OCI-LY1 (cell line): ENCODE measurements around the gene ADGRG2.

Source experiments
- H2AFZ ChIP-seq: fragments of 200-600 bp; sonication (generic), shearing (Covaris generic); 2 replicates; pipeline ENCODE4 v1.6.0; 2014; ENCODE audit warnings: antibody characterized with exemption, mild to moderate bottlenecking, low read length
- H3F3A ChIP-seq: fragments of 200-600 bp; sonication (generic), shearing (Covaris generic); 2 replicates; pipeline ENCODE4 v1.6.0; 2014; ENCODE audit warnings: mild to moderate bottlenecking, antibody characterized with exemption, low read length, moderate library complexity; ENCODE audit not compliant: insufficient read depth
- H3K27ac ChIP-seq: fragments of 200-600 bp; sonication (generic); 2 replicates; pipeline ENCODE4 v1.5.1; 2014; ENCODE audit warnings: low read length, mixed run types, mild to moderate bottlenecking, low read depth; ENCODE audit not compliant: poor library complexity, severe bottlenecking
- H3K27me3 ChIP-seq: fragments of 200-600 bp; sonication (generic); 2 replicates; pipeline ENCODE4 v1.6.0; 2014; ENCODE audit warnings: antibody characterized with exemption, mild to moderate bottlenecking, low read length, moderate library complexity; ENCODE audit not compliant: insufficient read depth
- H3K36me3 ChIP-seq: fragments of 200-600 bp; sonication (generic); 2 replicates; pipeline ENCODE4 v1.6.1; 2014; ENCODE audit warnings: mild to moderate bottlenecking, antibody characterized with exemption, low read length, moderate library complexity, mixed read lengths; ENCODE audit not compliant: insufficient read depth
- H3K4me1 ChIP-seq: fragments of 200-600 bp; sonication (generic); 2 replicates; pipeline ENCODE4 v1.5.1; 2014; ENCODE audit warnings: mild to moderate bottlenecking, low read length, moderate library complexity; ENCODE audit not compliant: insufficient read depth, severe bottlenecking
- H3K4me2 ChIP-seq: fragments of 200-600 bp; sonication (generic), shearing (Covaris generic); 2 replicates; pipeline ENCODE4 v1.6.1; 2014; ENCODE audit warnings: low read length
- H3K4me3 ChIP-seq: fragments of 200-600 bp; sonication (generic); 2 replicates; pipeline ENCODE4 v1.5.1; 2014; ENCODE audit warnings: low read length, low read depth, mild to moderate bottlenecking, mixed read lengths; ENCODE audit not compliant: poor library complexity, severe bottlenecking
- H3K79me2 ChIP-seq: fragments of 200-600 bp; shearing (Covaris generic); 2 replicates; pipeline ENCODE4 v1.6.1; 2016; ENCODE audit warnings: mixed run types, low read length, mixed read lengths; ENCODE audit not compliant: insufficient read depth
- H3K9ac ChIP-seq: fragments of 200-600 bp; sonication (generic), shearing (Covaris generic); 2 replicates; pipeline ENCODE4 v1.6.1; 2014; ENCODE audit warnings: mild to moderate bottlenecking, low read length, mixed read lengths
- H3K9me2 ChIP-seq: fragments of 200-600 bp; sonication (generic), shearing (Covaris generic); 2 replicates; pipeline ENCODE4 v1.6.1; 2014; ENCODE audit warnings: low read depth, mild to moderate bottlenecking, low read length, mixed read lengths
- H3K9me3 ChIP-seq: fragments of 200-600 bp; shearing (Covaris generic); 2 replicates; pipeline ENCODE4 v1.6.1; 2014; ENCODE audit warnings: low read length, mixed read lengths
- H4K20me1 ChIP-seq: fragments of 200-600 bp; sonication (generic), shearing (Covaris generic); 2 replicates; pipeline ENCODE4 v1.6.0; 2016; ENCODE audit warnings: mild to moderate bottlenecking, low read length; ENCODE audit not compliant: insufficient read depth
- CTCF ChIP-seq: fragments of 200-600 bp; sonication (generic), shearing (Covaris generic); IDR thresholded peaks from 2 replicates; pipeline ENCODE4 v1.5.1; 2017; ENCODE audit warnings: mild to moderate bottlenecking, antibody characterized with exemption, low read length, moderate library complexity, mixed read lengths
- EZH2 ChIP-seq: fragments of 200-600 bp; sonication (generic), shearing (Covaris generic); IDR thresholded peaks from 2 replicates; pipeline ENCODE4 v1.8.0; 2017; ENCODE audit warnings: borderline replicate concordance, mixed run types, mild to moderate bottlenecking, antibody characterized with exemption, low read length, moderate library complexity, mixed read lengths

ADGRG2 gene

DNA sequence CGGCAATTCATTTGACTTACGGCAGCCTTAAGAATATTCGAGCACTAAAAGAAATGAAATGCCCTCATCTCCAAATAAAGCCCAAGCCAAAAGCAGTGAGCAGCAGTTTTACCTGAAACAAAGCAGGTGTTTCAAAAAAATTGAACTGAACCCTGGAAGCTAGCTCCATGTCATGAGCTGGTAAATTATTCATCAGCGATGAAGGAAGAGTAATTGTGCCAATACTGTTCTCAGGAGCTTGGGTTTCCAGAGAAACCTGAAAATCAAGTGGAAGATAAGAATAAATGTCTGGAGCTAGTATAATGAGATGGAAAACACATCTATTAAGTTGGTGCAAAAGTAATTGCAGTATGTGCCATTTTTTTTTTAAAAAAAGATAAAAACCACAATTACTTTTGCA lies 114.4 kb downstream of the ADGRG2 start:
- Histone ChIP-seq H3K4me2 (no peak overlapping the region), H3F3A (no peaks in the 10 kb centered on the region), H3K9ac (no peak overlapping the region), H3K4me3 (no peak overlapping the region), H4K20me1 (no peaks in the 10 kb centered on the region), H2AFZ (no peak overlapping the region), H3K27me3 (no peaks in the 10 kb centered on the region), H3K79me2 (no peaks in the 10 kb centered on the region), H3K9me3 (no peaks in the 10 kb centered on the region), H3K9me2 (no peaks in the 10 kb centered on the region), H3K4me1 (no peaks in the 10 kb centered on the region), H3K27ac (no peak overlapping the region), H3K36me3 (no peaks in the 10 kb centered on the region)
- TF ChIP-seq CTCF (no peak), EZH2 (no peak)

GRCh38 chrX:19007011-19007410 lies 115.3 kb downstream of the ADGRG2 start:
- H3K4me2 ChIP-seq: no peak overlapping the region
- H3K9me3 ChIP-seq: no peaks in the 10 kb centered on the region
- H3K9me2 ChIP-seq: no peaks in the 10 kb centered on the region
- H3F3A ChIP-seq: no peaks in the 10 kb centered on the region
- H3K27ac ChIP-seq: no peak overlapping the region
- H3K4me1 ChIP-seq: no peaks in the 10 kb centered on the region
- H2AFZ ChIP-seq: no peak overlapping the region
- H3K27me3 ChIP-seq: no peaks in the 10 kb centered on the region
- no peak overlapping the region for H3K4me3 ChIP-seq
- H3K79me2 ChIP-seq: no peaks in the 10 kb centered on the region
- H3K36me3 ChIP-seq: no peaks in the 10 kb centered on the region
- no peak overlapping the region for H3K9ac ChIP-seq
- no peak for TF ChIP-seq EZH2
- TF ChIP-seq CTCF: no peak
- no peaks in the 10 kb centered on the region for H4K20me1 ChIP-seq

DNA sequence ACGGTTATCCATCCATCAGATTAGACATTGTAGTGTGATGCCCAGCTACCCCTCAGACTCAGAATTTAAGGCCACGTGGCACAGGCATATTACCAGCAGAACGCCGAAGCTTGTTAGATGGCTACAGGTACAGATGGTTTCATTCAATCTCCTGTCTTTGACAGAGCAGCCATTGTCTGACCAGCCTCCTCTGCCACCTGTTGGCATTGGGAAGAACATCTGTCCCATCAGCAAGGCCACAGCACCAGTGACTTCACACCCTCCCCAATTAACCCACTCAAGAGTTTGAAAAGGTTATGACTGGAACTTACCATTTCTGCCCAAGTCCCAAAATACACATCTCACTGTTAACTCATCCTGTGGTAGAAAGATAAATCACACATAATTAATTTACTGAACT lies 116.4 kb downstream of the ADGRG2 start:
- no peaks in the 10 kb centered on the region for H3K79me2 ChIP-seq
- no peaks in the 10 kb centered on the region for H3F3A ChIP-seq
- no peak overlapping the region for H3K27ac ChIP-seq
- no peak overlapping the region for H3K4me2 ChIP-seq
- H4K20me1 ChIP-seq: no peaks in the 10 kb centered on the region
- H3K9ac ChIP-seq: no peak overlapping the region
- H3K27me3 ChIP-seq: no peaks in the 10 kb centered on the region
- no peaks in the 10 kb centered on the region for H3K36me3 ChIP-seq
- no peaks in the 10 kb centered on the region for H3K9me2 ChIP-seq
- no peaks in the 10 kb centered on the region for H3K4me1 ChIP-seq
- H3K4me3 ChIP-seq: no peak overlapping the region
- no peaks in the 10 kb centered on the region for H3K9me3 ChIP-seq
- TF ChIP-seq EZH2 (no peak), CTCF (peak; percentile 17; the same call in 1 of the 2 replicates)
- no peak overlapping the region for H2AFZ ChIP-seq
